Ramos (cell line): ENCODE results near the gene TNS3.
"Not testable (repeated sequence)": the region's sequence is repeated elsewhere in the genome, so short reads cannot be mapped to it uniquely, and the experiment has no call there.

Experiments
- in situ Hi-C: fragments of 300-500 bp; cut with MboI; formaldehyde crosslinking; loops from one replicate; pipeline ENCODE4 v1.14.3; 2022; ENCODE audit warnings: low sequenced_read_pairs; ENCODE audit not compliant: unreplicated experiment

The TNS3 gene

DNA sequence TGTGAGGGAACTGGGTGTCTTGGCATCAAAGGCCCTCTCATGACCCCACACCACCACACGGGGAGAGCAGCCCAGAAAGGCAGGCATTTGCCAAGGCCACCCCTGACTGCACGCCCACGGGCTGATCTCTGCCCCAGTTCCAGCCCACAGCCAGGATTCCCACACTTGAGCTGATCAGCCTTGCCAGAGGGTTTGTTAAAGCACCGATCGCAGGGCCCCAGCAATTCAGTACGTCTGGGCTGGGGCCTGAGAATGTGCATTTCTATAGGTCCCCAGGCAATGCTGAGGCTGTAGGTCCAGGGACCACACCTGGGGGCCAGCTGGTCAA is 103.9 kb downstream of the TNS3 start:
- in situ Hi-C loops = no loop called here

DNA sequence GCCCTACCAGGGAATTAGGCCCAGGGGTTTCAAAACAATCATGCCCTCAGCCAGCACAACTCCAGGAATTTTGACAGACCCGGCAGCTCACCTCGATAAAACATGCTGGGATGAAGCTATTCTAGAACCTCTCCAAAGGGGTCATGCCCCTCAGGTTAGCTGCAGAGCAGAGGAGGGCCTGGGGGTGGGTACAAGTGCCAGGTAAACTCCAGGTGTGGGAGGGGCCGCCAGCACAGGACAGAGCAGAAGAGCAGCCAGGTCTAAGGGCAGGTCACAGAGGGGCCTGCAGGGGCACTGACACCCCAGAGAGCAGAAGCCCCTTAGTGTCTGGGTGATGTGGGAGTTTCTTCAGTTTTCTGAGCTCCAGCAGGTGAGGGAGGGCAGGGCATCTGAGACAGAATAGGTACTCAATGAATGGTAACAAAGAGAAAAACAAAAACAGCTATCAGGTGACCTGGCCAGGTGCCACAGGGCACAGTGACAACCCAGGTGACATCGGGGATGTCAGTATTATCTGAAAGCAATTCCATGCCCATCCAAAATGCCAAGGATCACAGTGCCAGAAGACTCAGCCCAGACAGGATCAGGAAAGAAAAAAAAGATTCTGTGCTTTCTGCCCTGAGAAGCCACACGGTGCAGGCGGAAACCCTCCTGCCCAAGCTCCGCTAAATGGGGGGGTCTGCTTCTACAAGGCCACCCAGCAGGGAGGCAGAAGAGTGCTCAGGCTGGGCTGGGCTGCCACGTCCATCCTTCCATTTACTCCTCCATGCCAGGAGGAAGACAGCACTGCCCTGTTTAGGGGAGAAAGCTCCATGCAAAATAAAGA is 104.5 kb downstream of the TNS3 start:
- in situ Hi-C loops = no loop called here

DNA sequence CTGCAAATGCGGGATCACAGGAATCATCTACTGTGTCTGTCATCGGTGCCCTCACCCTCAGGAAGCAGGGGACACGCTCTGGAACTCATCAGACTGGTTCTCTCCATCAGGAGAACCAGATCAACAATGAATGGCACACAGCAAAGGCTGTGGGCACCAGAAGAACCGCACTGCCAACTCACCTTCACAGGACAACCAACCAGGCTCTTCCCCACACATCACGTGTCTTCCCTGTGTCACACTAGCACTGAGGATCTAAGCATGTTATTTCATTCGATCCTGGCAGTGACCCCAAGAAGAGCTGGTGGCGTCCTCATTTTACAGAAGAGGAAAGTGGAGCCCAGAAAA is 106.1 kb downstream of the TNS3 start:
- in situ Hi-C loops = no loop called here

- in situ Hi-C loops = no loop called here
Measured at GRCh38 chr7:47474937-47475879, 106.7 kb downstream of the TNS3 start.

DNA sequence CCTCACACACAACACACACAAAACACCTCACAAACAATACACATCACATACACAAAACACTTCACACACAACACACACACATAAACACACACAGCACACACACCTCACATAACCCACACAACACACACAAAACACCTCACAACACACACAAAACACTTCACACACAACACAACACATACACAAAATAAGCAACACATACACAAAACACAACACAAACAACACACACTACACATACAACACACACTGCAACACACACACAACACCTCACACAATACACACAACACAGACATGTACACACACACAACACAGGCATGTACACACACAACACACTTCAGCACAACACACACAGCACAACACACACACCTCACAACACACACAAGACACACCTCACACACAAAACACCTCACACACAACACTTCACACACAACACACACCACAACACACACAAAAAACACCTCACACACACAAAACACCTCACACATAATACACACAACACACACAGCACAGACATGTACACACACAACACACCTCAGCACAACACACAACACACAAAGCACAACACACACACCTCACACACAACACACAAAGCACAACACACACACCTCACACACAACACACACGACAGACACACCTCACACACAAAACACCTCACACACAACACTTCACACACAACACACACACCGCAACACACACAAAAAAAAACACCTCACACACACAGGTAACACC is 107.5 kb downstream of the TNS3 start:
- in situ Hi-C loops = no loop called here

DNA sequence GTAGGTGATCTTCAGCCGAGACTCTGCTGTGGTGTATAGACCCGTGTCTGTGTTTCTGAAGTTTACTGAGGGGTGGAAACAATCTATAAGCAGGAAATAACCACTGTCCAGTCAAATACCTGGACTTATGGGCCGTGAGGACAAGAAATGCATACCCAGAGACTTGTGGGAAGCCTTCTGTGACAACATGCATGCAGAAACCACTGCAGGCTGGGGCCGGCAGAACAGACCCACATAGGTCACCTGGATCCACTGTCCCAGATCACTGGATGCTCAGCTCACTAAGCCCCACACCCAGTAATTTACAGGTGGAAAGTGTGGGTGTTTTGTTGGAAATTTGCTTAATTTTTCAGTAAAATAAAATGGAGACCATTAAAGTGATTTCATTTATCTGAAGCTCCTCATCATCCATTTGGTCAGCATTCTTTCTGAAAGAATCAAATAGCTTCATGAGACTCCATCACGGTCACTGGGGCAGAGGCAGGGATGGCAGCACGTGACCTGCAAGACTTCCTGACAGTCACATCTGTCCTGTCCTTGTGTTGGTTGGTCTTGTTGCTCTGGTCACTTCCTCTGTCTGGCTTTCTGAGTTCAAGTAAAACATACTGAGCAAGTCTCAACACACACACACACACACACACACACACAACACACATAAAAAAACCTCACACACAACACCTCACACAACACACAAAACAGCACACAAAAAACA is 108.3 kb downstream of the TNS3 start:
- in situ Hi-C loops = no loop called here

- in situ Hi-C loops = no loop called here
Measured at GRCh38 chr7:47472444-47473157, 109.3 kb downstream of the TNS3 start.

- in situ Hi-C loops = no loop called here
Measured at GRCh38 chr7:47471831-47472230, 110.1 kb downstream of the TNS3 start.

DNA sequence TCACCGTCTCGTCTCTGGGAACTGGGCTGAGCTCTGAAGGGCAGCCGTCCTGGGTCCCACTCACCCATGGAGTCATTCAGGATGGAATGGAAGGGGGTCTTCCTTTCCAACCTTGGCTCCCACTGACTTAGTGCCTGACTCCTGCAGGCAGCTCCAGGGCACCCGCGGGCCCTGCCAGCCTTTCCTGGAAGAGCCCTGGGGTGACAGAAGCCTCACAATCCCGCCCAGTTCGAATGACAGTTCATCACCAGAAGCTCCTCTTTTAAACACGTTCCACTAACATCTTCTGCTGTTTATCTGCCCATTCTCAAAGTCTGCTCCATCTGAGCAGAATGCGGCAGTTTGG is 110.6 kb downstream of the TNS3 start:
- in situ Hi-C loops = no loop called here

DNA sequence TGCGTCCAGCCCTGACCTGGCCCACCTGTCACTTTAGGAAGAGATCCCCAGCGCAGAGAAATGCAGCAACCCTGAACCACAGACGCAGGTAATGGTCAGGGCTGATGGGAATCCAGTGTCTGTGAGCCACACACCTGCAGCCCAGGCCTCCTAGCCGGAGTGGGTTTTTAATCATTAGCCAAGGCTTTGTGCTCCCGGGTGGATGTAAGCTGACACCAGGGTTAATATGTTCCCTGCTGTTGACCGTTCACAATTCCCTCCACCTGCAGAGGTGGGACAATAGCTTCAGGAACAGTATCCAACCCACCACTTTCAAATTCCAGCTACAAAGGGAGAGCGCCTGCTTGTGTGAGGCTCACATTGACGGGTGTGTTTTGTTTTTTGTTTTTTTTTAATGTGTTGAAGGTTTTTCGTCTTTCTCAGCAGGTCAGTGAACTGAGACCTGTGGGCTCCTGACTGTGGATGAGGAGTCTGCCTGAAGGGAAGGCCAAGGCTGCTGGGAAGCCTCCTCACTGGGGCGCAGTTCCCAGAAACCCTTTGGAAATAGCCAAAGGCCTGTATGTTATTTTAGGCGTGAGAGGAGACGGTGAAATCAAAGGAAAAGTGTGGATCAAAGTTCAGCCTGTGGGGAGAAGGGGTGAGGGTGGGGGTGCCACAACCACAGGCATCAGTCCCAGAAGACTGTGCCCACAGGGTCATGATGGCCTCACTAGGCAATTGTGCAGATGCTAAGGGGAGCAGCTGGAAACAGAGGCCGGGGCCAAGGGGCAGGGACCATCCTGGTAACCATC is 111.1 kb downstream of the TNS3 start:
- in situ Hi-C loops = no loop called here

- in situ Hi-C loops = not testable (repeated sequence)
Measured at GRCh38 chr7:47469846-47470245, 112.1 kb downstream of the TNS3 start.

DNA sequence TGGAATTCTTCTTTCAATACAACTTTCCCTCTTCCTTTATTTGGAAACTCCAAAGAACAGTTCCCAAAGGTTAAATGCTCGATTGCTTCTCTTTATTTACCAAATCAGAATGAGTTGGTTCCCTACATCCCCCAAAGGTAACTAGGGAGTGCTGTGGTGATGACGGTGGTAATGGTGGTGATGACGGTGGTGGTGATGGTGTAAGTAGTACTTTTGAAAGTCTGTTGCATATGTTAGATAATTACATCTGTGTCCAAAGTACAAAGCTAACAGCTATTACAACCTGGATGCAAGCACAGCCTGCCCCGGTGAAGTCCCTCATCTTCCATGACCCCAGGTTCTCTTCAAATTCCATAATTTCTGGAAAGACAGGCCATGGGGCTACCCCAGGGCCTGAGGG is 115.1 kb downstream of the TNS3 start:
- in situ Hi-C loops = no loop called here

GRCh38 chr7:47465191-47465590 is 116.7 kb downstream of the TNS3 start:
- in situ Hi-C loops = no loop called here

DNA sequence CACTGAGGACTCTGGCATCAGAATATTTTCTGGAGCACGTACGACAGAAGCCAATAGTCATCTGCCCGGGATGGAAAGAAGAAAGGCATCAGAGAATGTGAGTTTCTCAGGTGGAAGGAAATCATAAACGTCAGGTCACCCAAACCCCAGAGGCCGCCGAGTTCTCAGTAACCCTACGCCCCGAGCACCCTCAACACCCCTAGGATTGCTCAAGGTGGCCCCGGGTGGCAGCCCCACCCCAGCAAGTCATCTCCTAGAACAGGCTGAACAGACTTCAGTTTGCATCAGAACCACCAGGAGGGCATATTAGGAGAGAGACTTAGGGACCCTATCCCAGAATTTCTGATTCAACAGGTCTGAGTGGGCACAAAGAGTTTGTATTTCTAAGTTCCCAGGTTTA is 117.6 kb downstream of the TNS3 start:
- in situ Hi-C loops = no loop called here

- in situ Hi-C loops = no loop called here
Measured at GRCh38 chr7:47461746-47462145, 120.2 kb downstream of the TNS3 start.

GRCh38 chr7:47461161-47461560 is 120.8 kb downstream of the TNS3 start:
- in situ Hi-C loops = no loop called here

- in situ Hi-C loops = no loop called here
Measured at GRCh38 chr7:47460251-47460989, 121.5 kb downstream of the TNS3 start.

DNA sequence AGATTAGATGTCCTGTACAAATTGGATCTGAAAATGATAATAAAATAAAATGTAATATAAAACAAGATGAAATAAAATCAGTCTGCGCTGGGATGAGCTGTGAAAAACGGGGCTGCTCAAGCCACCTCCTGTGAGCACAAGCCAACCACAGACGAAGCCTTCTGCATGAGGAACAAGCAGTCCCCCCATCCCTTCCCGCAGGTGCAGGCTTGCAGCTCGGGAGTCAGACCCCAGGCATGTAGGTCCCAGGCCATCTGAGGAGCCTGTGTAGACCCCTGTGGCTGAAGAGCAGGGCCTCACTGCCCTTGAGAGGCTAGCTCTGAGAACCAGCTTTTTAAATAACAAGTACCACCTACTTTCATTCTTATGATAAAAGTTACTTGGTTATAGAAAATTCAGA is 123.4 kb downstream of the TNS3 start:
- in situ Hi-C loops = no loop called here
